HEK293 (cell line): Measurements from ENCODE around the gene ZNF605.

Experiments used
- HOXD13 ChIP-seq: sonication (generic); formaldehyde crosslinking; IDR thresholded peaks from 2 replicates; pipeline ENCODE4 v1.8.0; 2022; ENCODE audit warnings: missing genetic modification reagents, borderline replicate concordance
- YY1 ChIP-seq: fragments of 450-650 bp; formaldehyde crosslinking; IDR thresholded peaks from 2 replicates; pipeline ENCODE4 v1.5.1; 2018; ENCODE audit warnings: missing biosample characterization, missing genetic modification characterization

GRCh38 chr12:132886529-132887477 lies 69.3 kb downstream of the ZNF605 start:
- TF ChIP-seq HOXD13 = no peak
- TF ChIP-seq YY1 (tag by site-specific recombination) = no peak
